Measurements from ENCODE around the gene POT1. TPM values are rescaled to one million over a fixed set of nuclear protein-coding genes. Genes with fewer than 3 reads are reported as not detected.

POT1 gene
- total RNA-seq, 1 experiment from 2014 or later = 20.2 TPM

DNA sequence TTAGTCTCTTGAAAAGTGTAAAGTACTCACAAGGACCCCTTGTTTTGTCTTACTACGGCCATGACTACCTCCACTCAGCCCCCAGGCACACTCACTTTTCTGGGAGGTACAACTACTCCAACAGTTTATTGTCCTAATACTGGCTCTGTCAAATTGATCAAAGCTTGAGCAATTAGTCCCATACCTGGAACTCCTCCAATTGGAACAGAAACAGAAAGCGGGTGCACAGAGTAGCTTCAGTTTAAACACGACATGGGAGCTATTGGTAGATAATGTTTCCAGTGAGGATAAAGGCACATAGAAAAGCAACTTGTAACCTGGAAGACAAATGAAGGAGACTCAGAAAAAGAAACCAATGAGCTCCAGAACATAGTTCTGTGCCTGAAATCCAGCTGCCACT is 156.3 kb downstream of the POT1 start:
- Histone ChIP-seq H3K9ac (ENCODE audit: low read length) (no peak overlapping the region), H3K4me3 (ENCODE audit: low read length) (no peak overlapping the region), H4K20me1 (ENCODE audit: low read length) (no peaks in the 10 kb centered on the region), H3K9me3 (ENCODE audit: low read length) (no peaks in the 10 kb centered on the region), H3K36me3 (ENCODE audit: low read depth, low read length) (no peaks in the 10 kb centered on the region), H3K4me2 (ENCODE audit: low read length) (no peak overlapping the region), H3K4me1 (ENCODE audit: insufficient read depth, low read length) (peaks cover 10% of the 10 kb centered on the region; the same call in 1 of the 2 replicates), H3F3A (ENCODE audit: low read length, unreplicated experiment) (no peaks in the 10 kb centered on the region), H3K27ac (ENCODE audit: low read length) (no peak overlapping the region), H3K79me2 (ENCODE audit: low read length) (no peaks in the 10 kb centered on the region), H3K9me2 (replicated peaks; ENCODE audit: low read length) (no peaks in the 10 kb centered on the region), H3K27me3 (ENCODE audit: low read length) (no peaks in the 10 kb centered on the region), H2AFZ (ENCODE audit: low read length) (no peak overlapping the region)
- DNase-seq (no peak), ATAC-seq (no peak)
- TF ChIP-seq EZH2 (IDR thresholded peaks at IDR 0.05; ENCODE audit: low read length, unreplicated experiment) (no peak), EZH2phosphoT487 (IDR thresholded peaks at IDR 0.05; ENCODE audit: borderline replicate concordance, low read length) (no peak)
- TF ChIP-seq, protein P1, sequence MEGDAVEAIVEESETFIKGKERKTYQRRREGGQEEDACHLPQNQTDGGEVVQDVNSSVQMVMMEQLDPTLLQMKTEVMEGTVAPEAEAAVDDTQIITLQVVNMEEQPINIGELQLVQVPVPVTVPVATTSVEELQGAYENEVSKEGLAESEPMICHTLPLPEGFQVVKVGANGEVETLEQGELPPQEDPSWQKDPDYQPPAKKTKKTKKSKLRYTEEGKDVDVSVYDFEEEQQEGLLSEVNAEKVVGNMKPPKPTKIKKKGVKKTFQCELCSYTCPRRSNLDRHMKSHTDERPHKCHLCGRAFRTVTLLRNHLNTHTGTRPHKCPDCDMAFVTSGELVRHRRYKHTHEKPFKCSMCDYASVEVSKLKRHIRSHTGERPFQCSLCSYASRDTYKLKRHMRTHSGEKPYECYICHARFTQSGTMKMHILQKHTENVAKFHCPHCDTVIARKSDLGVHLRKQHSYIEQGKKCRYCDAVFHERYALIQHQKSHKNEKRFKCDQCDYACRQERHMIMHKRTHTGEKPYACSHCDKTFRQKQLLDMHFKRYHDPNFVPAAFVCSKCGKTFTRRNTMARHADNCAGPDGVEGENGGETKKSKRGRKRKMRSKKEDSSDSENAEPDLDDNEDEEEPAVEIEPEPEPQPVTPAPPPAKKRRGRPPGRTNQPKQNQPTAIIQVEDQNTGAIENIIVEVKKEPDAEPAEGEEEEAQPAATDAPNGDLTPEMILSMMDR (conservative IDR thresholded peaks at IDR 0.05; ENCODE audit: low read depth, low read length) = no peak
- BruUV-seq (replicated peaks) = no TSS peak
- ChIA-PET CTCF (no interaction called here), POLR2A (ENCODE audit: unreplicated experiment) (no interaction called here)
- intact Hi-C loops (cut with micrococcal nuclease) = no loop called here

Other genes starting within 250 kb of the POT1 start
- 10.5 and 14.3 TPM in 2 replicates for gene GPR37, start 164.0 kb downstream of the POT1 start, total RNA-seq (2014; rRNA removed)